ENCODE data around the gene ARHGEF38.
"Not testable (repeated sequence)": the region's sequence is repeated elsewhere in the genome, so short reads cannot be mapped to it uniquely, and the experiment has no call there.

ARHGEF38 gene

DNA sequence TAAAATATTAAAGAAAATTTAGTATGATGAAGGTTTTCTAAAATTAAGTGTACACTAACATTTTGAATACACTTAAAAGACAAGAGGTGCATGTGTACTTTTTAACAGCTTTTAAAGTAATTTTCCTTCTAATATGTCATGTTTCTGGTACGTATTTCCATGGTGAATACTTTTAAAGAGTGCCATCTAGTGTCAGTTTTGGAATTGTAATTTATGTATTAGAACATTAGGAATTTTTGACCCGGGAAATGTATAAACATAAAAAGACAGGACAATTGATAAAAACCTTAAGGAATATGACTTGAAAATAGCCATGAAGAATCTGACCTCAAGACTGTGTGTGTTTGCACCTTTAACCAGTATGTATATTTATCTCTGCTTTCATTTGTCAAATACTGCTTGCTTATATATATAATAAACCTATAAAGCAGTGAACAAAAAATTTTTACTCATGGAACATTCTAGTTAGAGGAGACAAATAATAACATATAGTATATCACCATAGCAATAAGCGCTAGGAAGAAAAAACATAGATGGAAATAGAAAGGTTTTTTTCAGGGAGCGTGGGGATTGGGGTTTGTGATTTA, 163.4 kb downstream of the ARHGEF38 start:
- DNase-seq: no peak

DNA sequence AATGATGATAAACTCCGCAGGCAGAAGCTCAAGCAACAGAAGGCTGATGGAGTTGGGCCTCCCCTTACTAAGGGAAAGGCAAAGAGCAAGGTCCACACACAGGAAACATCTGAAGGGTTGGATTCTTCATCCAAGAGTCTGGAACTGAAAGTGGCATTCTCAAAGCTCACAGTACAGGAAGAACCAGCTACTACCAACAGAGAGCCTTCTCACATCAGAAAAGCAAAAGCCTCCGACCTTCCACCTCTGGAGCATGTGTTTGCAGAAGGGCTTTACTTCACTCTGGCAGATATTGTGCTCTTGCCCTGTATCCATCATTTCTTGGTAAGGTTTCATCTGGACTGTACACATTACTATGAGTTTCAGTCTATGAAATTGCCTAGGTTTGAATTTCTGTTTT, 166.8 kb downstream of the ARHGEF38 start:
- DNase-seq: no peak

GRCh38 chr4:105725623-105726022, 173.2 kb downstream of the ARHGEF38 start:
- no peak for DNase-seq

DNA sequence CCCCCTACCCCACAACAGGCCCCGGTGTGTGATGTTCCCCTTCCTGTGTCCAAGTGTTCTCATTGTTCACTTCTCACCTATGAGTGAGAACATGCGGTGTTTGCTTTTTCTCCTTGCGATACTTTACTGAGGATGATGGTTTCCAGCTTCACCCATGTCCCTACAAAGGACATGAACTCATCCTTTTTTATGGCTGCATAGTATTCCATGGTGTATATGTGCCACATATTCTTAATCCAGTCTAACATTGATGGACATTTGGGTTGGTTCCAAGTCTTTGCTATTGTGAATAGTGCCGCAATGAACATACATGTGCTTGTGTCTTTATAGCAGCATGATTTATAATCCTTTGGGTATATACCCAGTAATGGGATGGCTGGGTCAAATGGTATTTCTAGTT, 177.5 kb downstream of the ARHGEF38 start:
- not testable (repeated sequence) for DNase-seq

All from CD4-positive, alpha-beta T cell treated with Interleukin-17A for 4 hours (primary cell).